NCI-H146 treated with DMSO at 0.1 percent for 48 hours (cell line): ENCODE results near the gene NDEL1.

Source experiments
- DNase-seq: peaks from one replicate; lab custom pipeline; 2025; ENCODE audit not compliant: unreplicated experiment; lab: John Stamatoyannopoulos, UW

The NDEL1 gene

GRCh38 chr17:8500609-8501008 is 64.9 kb downstream of the NDEL1 start:
- no peak for DNase-seq

GRCh38 chr17:8502126-8502525 is 66.4 kb downstream of the NDEL1 start:
- DNase-seq = no peak

GRCh38 chr17:8503368-8503767 is 67.7 kb downstream of the NDEL1 start:
- no peak for DNase-seq

GRCh38 chr17:8503807-8504206 is 68.1 kb downstream of the NDEL1 start:
- DNase-seq = no peak

GRCh38 chr17:8504460-8505207 is 69.0 kb downstream of the NDEL1 start:
- DNase-seq = no peak

- no peak for DNase-seq
These were observed 70.5 kb downstream of the NDEL1 start for GRCh38 chr17:8506145-8506544.

GRCh38 chr17:8514801-8515200 is 79.1 kb downstream of the NDEL1 start:
- no peak for DNase-seq
